MCF 10A (cell line): Measurements from ENCODE around the gene HOXB8. TPM values are rescaled to one million over a fixed set of nuclear protein-coding genes. Genes with fewer than 3 reads are reported as not detected.

Experiments used
- BruUV-seq: library from RNA; stranded (reverse); fragments of 400-500 nt; replicated peaks from 2 replicates; lab custom pipeline; 2021; lab: Mats Ljungman, UMichigan
- CTCF ChIA-PET: fragments of 300-600 bp; sonication (Branson Sonifier 250); formaldehyde crosslinking; extraction: SDS; loops from one replicate; lab custom pipeline; 2021; ENCODE audit warnings: antibody characterized with exemption, inconsistent platforms; lab: Yijun Ruan, JAX
- POLR2A ChIA-PET: fragments of 300-600, 350-650 bp; sonication (Branson Sonifier 250); formaldehyde crosslinking; extraction: SDS; loops from one replicate; lab custom pipeline; 2020; ENCODE audit warnings: antibody characterized with exemption, inconsistent platforms; lab: Yijun Ruan, JAX
- DNase-seq: peaks from one replicate; pipeline ENCODE4 v3.0.0-alpha.2; 2018; ENCODE audit not compliant: unreplicated experiment
- H3K27ac Mint-ChIP-seq: one replicate; pipeline ENCODE4 v1.8.0; 2022; ENCODE audit warnings: mild to moderate bottlenecking, low read depth, mixed read lengths; ENCODE audit not compliant: unreplicated experiment
- H3K27me3 Mint-ChIP-seq: one replicate; pipeline ENCODE4 v1.8.0; 2022; ENCODE audit warnings: mixed read lengths; ENCODE audit not compliant: insufficient read depth, unreplicated experiment
- H3K36me3 Mint-ChIP-seq: one replicate; pipeline ENCODE4 v1.8.0; 2022; ENCODE audit warnings: mild to moderate bottlenecking, moderate library complexity, mixed read lengths; ENCODE audit not compliant: insufficient read depth, unreplicated experiment
- H3K4me1 Mint-ChIP-seq: one replicate; pipeline ENCODE4 v1.8.0; 2022; ENCODE audit warnings: mixed read lengths; ENCODE audit not compliant: insufficient read depth, unreplicated experiment
- H3K4me3 Mint-ChIP-seq: one replicate; pipeline ENCODE4 v1.8.0; 2022; ENCODE audit warnings: mild to moderate bottlenecking, moderate library complexity, mixed read lengths; ENCODE audit not compliant: unreplicated experiment
- H3K9me3 Mint-ChIP-seq: one replicate; pipeline ENCODE4 v1.8.0; 2022; ENCODE audit warnings: mixed read lengths; ENCODE audit not compliant: unreplicated experiment
- intact Hi-C: fragments of 100-400 bp; cut with micrococcal nuclease; formaldehyde crosslinking; loops from 2 replicates; pipeline ENCODE4 v1.14.1; 2022
- total RNA-seq: library from RNA; stranded (reverse); gene quantifications from 2 replicates; pipeline ENCODE4 v1.2.3, GENCODE V29; 2022
- TF ChIP-seq, protein P1 (sequence below): fragments of 200-600 bp; IDR thresholded peaks from one replicate; pipeline ENCODE4 v1.8.0; 2022; ENCODE audit warnings: antibody characterized with exemption, mild to moderate bottlenecking; ENCODE audit not compliant: unreplicated experiment

HOXB8 gene
- total RNA-seq, 1 experiment from 2014 or later: not detected

DNA sequence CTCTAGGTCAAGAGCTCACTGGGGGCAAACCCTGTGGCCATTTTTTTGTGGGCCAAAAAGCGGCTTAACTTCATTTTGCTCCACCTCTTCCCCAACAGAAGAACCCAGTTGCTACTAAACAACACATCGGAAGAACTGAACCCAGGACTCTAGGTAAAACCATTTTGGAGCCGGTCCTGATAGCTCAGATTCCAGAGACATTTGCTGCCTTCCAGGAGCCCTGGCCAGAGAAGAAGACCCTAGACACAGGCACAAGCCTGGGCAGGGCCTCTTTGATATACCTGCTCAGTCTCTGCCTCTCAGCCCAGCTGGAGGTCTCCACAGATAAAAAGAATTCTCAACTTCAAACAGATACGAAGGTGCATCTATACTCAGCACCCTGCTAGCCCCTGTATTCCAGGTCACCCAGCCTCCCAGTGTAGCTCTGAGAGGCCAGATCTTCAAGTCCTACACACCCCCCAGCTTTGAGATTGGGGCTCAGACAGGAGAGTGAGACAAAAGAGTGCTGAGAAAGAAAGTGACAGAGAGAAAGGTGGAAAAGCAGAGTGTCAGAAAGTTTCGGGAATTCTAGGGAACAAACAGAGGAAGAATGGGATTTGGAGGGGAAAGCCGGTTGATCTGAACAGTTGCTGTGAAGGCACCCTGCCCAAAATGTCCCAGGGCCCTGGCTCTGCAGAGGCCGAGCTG is 17.6 kb upstream of the HOXB8 start:
- Mint-ChIP-seq H3K4me1 (peaks cover under 1% of the 10 kb centered on the region), H3K4me3 (no peak overlapping the region), H3K27me3 (peaks cover 92% of the 10 kb centered on the region), H3K27ac (no peak overlapping the region), H3K36me3 (no peaks in the 10 kb centered on the region), H3K9me3 (no peaks in the 10 kb centered on the region)
- DNase-seq: no peak
- ChIA-PET POLR2A (no interaction called here), CTCF (interaction anchor here (0.5 to 1.5 kb wide), 6 partner anchors 14 to 369 kb away, joined by 3 to 7 read pairs (median 4); no protein-coding TSS in a partner anchor)
- TF ChIP-seq, protein P1, sequence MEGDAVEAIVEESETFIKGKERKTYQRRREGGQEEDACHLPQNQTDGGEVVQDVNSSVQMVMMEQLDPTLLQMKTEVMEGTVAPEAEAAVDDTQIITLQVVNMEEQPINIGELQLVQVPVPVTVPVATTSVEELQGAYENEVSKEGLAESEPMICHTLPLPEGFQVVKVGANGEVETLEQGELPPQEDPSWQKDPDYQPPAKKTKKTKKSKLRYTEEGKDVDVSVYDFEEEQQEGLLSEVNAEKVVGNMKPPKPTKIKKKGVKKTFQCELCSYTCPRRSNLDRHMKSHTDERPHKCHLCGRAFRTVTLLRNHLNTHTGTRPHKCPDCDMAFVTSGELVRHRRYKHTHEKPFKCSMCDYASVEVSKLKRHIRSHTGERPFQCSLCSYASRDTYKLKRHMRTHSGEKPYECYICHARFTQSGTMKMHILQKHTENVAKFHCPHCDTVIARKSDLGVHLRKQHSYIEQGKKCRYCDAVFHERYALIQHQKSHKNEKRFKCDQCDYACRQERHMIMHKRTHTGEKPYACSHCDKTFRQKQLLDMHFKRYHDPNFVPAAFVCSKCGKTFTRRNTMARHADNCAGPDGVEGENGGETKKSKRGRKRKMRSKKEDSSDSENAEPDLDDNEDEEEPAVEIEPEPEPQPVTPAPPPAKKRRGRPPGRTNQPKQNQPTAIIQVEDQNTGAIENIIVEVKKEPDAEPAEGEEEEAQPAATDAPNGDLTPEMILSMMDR: no peak
- intact Hi-C loops: no loop called here
- BruUV-seq: no TSS peak

DNA sequence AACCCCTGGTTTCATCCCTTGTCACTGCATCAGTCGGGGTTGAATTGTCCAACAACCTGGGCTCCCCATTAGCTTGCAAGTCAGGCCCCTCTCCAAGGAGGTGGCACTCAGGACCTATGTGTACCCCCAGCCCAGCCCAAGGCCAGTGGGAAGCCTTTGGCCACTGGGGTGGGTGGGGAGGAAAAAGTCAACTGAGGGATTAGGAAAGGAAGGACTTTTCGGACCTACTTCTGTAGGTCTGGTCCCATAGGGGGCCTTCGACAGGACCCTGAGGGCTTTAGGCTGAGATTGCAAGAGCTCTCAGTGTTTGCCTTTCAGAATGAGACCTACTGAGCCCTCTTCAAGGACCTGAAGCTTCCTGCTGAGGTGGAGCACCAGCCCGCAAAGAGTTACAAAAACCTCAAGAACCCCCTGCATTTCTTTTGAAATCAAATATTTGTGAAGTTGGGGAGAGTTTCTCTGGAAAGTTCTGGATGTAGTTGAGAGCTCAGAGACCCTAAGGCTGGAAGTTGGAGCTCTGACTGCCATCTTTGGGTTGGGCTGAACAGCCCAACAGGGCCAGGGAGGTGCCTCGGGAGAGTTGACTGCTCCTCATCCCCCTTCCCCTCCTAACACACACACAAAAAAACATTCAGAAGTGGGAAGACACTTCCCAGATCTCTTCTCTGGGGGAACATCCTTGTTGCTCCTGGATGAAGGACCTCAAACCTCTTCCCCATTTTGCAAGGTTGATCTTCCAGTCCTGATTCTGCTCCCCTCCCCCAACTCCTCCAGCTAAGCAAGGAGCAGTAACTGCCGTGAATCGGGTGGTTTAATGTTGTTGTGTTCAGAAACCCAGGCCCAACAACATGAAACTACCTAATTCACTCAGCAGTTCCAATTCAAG is 16.8 kb upstream of the HOXB8 start:
- intact Hi-C loops: no loop called here
- Mint-ChIP-seq H3K4me1 (no peaks in the 10 kb centered on the region), H3K4me3 (no peak overlapping the region), H3K9me3 (no peaks in the 10 kb centered on the region), H3K27me3 (peaks cover 92% of the 10 kb centered on the region), H3K36me3 (no peaks in the 10 kb centered on the region), H3K27ac (no peak overlapping the region)
- CTCF ChIA-PET: interaction anchor here (0.5 to 1.5 kb wide), 7 partner anchors 13 to 551 kb away, joined by 3 to 7 read pairs (median 4); no protein-coding TSS in a partner anchor
- no peak for DNase-seq
- TF ChIP-seq, protein P1: no peak
- no TSS peak for BruUV-seq
- POLR2A ChIA-PET: no interaction called here

GRCh38 chr17:48630925-48631692 is 16.0 kb upstream of the HOXB8 start:
- no TSS peak for BruUV-seq
- TF ChIP-seq, protein P1: no peak
- intact Hi-C loops: no loop called here
- no peaks in the 10 kb centered on the region for H3K4me1 Mint-ChIP-seq
- H3K9me3 Mint-ChIP-seq: no peaks in the 10 kb centered on the region
- POLR2A ChIA-PET: no interaction called here
- no peak for DNase-seq
- H3K27ac Mint-ChIP-seq: no peak overlapping the region
- H3K27me3 Mint-ChIP-seq: peaks cover 92% of the 10 kb centered on the region
- CTCF ChIA-PET: interaction anchor here (0.7 to 0.9 kb wide), 2 partner anchors 276 to 550 kb away, joined by 3 to 4 read pairs; no protein-coding TSS in a partner anchor
- H3K36me3 Mint-ChIP-seq: no peaks in the 10 kb centered on the region
- H3K4me3 Mint-ChIP-seq: no peak overlapping the region
